ENCODE results near the gene CIDEA.

DNA sequence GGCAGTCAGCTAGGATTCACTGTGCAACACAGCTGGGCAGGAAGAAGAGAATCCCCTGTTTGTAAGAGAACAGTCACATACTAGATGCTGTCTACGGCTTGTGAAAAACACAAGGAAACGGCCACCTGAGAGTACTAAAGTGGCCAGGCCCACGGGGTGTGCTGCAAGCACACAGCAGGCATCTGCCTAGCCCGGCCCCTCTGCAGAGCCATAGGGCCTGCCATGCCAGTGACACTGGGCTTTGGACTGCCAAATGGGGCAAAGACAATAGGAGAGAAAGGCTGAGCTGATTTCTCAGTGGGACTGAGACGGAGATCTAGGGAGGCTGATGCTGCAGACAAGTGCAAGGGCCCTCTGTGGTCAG is 64.2 kb downstream of the CIDEA start:
- no peak for TF ChIP-seq EP300 (IDR thresholded peaks at IDR 0.05)
- no peak for TF ChIP-seq CTCF (IDR thresholded peaks at IDR 0.05)
- no peak for TF ChIP-seq POLR2AphosphoS5 (IDR thresholded peaks at IDR 0.05)

Measured in stomach (tissue), 4 donors.